Right lung (tissue), 5 donors: ENCODE data around the gene LRIG1. TPM values are rescaled to one million over a fixed set of nuclear protein-coding genes. Genes with fewer than 3 reads are reported as not detected.

ENCODE experiments used
- DNase-seq, 2 donors: peaks; one replicate each; pipeline ENCODE4 v3.0.0-alpha.2; 2013
- polyA plus RNA-seq, 5 donors: library from polyadenylated mRNA; unstranded; fragments of 120-200 nt; gene quantifications; one replicate each; pipeline versions ENCODE4 v1.2.1 to v1.2.3, GENCODE V29; 2013; ENCODE audit warnings: inconsistent platforms in 1 of 5, low replicate concordance in 1 of 5; ENCODE audit not compliant: insufficient read length in 5 of 5, insufficient read depth in 1 of 5

Gene LRIG1
- polyA plus RNA-seq, 5 donors, result 28.9 to 40.5 (median 37.3) TPM

DNA sequence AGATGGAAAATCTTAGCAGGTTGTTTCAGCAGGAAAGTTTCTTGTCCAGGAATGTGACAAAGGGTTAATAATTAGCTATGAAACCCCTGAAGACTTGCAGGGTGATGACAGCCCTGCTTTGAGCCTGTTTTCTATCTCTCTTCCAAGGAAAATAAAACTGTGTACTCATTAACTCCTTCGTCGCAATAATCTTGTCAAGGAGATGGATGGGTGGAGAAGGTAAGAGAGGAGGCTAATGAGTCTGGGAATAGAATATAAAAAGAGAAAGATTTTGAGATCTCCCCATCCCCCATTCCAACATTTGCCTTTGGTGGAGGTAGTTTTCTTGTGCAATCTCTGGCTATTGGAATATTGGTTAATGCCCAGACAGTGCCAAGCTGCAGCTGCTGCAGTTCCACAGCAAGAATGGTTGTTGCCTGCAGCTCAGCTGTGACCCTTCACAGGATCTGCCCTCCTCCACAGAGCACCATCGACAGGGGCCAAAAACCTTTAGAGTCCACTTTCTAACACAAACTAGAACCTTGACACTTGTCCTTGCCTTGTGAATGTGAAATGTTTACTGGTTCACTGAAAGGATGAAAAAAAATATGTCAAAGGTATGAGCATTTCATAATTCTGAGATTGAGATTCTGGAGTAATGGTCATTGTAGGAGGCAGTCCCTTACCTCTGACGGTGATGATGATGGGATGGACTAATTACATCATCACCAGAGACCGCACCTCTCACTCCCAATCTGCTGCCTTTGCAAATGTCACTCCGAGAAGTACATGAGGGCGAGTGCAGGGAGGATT lies 4.2 kb upstream of the LRIG1 start:
- no peak for DNase-seq

- DNase-seq, result no peak
Observed at GRCh38 chr3:66502981-66503380, 2.2 kb upstream of the LRIG1 start.

DNA sequence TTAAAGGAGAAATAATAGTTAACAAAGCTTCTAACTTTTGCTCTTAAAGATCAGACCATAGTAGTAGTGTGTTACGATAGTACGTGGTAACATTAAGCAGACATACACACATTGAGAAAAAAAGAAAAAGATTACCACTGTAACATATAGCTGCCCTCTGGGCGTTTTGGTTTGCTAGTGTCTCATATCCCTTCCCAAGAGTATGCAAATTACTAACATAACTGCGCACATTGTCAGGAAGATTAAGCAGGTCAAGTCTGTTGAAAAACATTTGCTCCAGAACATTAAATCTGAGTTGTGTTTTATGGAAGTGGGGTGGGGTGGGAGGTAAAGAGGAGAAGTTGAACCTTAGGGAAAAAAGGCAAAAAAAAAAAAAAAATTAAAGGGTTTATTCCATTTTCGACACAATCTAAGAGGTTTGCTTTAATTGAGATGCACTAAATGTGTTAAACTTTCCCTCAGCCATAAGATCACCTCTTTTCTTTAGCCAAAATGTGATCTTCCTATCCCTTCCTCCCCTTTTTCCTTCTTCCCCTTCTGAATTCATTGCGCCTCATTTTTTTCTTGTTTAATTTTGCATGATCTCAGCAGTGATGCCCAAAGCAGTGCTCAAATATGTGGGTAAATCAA lies 1.5 kb upstream of the LRIG1 start:
- no peak for DNase-seq

GRCh38 chr3:66501483-66502244 lies 842 bp upstream of the LRIG1 start:
- DNase-seq, result no peak

- DNase-seq, result no peak
Observed at GRCh38 chr3:66499881-66500575, 794 bp downstream of the LRIG1 start.

- no peak for DNase-seq
Observed at GRCh38 chr3:66498687-66499621, 1.9 kb downstream of the LRIG1 start.

DNA sequence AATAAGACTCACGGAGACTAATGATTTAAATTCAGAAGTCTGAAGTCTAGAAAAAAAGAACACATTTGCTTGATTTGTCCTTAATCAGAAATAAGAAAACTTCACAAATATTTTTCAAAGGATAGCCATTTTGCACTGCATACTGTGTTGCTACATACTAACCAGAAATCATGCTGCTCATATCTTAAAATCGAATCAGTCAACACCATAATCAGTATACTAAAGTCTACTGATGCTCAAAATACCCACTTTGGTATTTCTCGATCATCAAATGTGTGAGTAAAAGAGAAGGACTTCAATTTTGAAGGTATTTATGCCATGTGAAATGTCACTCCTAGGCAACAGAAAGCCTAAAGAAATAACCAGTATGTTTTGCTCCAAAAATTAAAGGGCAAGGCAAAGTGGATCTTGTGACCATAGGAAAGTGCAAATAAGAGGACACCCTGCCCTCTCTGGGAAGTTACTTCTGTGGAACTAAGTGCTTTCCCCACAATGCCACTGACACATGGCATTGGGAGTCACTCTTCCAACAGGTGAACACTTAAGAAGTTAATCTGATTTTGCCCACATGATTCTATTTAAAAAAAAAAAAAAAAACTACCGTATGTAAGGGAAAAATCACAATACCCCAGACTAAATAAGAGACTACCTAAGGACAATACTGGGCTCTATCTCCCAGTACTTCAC lies 2.7 kb downstream of the LRIG1 start:
- DNase-seq, result no peak

DNA sequence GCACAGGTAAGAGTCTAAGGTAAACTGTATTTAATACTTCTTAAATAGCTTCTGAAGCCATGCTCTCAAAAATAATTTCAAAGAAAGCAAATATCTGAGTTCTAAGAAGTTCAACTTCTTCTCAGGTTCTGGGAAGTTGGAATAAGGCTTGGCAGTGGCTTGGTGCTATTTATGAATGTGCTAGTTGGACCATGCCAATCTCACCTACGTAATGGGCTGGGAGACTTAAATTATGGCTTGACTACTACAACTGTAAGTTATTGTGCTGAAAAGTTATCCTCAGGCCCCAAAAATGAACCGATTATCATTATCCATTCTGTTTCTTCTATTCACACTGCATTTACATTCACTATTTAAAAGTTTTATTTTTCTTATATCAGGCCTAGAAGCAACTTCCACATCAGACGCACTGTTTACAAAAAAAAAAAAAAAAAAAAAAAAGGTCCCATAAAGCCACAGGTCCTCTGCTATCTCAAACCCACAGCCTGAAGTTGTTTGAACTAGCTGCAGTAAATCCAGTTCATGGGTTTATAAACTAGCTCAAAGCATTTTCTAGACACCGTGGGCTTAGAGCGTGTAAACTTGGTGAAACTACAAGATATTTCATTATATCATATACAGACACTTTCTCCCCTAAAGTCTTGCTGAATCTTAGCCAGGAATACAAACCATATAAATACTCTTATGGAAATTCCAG lies 3.4 kb downstream of the LRIG1 start:
- no peak for DNase-seq

- no peak for DNase-seq
Observed at GRCh38 chr3:66496746-66497145, 4.1 kb downstream of the LRIG1 start.

DNA sequence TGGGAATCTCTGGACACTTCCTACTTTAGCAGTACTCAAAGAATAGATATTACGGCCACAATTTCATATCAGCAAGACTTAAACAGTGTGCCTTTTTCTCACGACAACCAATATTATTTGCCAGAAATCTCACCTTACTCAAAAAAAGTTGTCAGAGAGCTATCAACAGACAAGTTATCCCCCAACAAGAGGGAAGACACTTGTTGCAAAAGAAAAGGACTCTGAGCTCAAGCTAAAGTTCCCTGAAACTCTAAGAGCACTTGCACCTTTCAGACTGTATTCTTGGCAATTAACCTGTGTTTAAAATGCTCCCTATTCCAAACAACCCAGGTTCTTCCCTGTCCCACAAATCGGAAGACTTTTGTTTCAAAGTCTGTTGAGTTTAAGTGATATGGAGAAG lies 4.5 kb downstream of the LRIG1 start:
- DNase-seq, result no peak

- DNase-seq, result no peak
Observed at GRCh38 chr3:66495668-66496045, 5.2 kb downstream of the LRIG1 start.

GRCh38 chr3:66494959-66495667 lies 5.7 kb downstream of the LRIG1 start:
- DNase-seq, result no peak

DNA sequence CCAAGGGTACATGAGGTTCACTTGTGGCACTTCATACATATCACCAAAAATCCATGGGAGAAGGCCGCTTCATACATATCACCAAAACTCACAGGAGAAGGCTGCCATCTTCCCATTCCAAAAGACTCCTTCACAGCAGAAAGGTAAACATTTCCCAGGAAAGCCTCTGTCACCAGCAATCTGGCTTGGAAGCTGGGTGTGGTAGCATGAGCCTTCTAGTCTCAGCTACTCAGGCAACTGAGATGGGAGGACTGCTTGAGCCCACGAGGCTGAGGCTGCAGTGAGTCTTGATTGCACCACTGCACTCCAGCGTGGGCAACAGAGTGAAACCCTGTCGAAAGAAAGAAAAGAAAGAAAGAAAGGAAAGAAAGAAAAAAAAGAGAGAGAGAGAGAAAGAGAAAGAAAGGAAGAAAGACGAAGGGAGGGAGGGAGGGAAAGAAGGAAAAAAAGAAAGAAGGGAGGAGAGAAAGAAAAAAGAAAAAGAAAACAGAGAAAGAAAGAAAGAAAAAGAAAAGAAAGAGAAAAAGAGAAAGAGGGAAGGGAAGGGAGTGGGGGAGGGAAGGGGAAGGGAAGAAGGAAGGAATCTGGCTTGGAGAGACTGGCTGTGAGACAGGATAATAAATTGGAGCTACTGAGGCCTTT lies 7.2 kb downstream of the LRIG1 start:
- DNase-seq, result no peak

- DNase-seq, result no peak
Observed at GRCh38 chr3:66492672-66493071, 8.2 kb downstream of the LRIG1 start.

GRCh38 chr3:66492071-66492470 lies 8.8 kb downstream of the LRIG1 start:
- no peak for DNase-seq

DNA sequence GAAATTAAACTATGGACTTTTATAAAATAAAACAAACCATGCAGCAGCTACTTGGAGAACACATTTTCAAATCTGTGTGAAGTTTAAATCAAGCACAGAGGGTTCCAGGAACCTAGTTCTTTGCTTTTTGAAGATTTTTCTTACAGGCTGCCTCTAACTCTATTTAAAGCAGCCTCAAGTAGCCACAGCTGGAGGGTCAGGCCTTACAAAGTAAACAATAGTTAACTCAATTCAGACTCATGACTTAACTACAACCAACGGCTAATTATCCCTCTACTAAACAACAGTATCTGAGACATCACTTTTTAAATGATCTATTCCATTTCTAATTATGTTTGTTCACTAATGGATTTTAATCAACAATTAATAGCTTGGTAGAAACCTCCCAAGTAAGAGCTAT lies 9.8 kb downstream of the LRIG1 start:
- DNase-seq, result peak in 1 of 2 donors; percentile 51

DNA sequence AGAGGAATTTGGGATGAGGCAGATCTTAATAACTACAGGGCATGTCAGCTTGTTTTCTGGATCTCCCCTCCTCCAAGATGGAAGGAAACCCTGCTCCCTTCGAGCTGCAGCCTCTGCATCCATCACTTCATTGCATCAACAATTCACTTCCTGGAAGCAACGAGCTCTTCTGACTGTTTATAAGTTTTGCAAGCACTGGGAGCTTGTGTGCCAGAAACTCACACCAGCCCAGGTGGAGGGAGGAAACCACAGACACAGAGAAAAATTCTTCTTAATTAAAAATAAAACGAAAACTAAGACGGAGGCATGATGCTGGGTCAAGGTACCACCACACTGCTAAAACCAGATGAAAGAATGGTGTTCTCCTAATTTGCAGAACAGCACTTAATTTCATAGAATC lies 10.6 kb downstream of the LRIG1 start:
- no peak for DNase-seq

DNA sequence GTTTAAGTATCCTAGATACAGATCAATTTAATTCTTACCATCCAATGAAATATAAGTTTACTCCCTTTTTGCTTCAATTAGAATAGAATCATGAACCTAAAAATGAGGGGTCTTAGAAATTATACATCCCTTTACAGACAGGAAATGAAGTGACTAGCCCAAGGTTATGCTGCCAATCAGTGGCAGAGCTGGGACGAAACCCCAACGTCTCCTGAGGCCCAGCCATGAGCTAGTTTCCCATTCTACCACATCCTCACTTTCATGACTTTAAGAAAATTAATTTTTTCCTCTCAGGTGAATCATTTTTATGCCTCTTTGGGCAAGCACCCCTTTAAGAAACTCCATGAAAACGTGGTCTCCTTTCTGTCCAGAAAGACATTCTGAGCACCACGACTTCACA lies 11.2 kb downstream of the LRIG1 start:
- no peak for DNase-seq

DNA sequence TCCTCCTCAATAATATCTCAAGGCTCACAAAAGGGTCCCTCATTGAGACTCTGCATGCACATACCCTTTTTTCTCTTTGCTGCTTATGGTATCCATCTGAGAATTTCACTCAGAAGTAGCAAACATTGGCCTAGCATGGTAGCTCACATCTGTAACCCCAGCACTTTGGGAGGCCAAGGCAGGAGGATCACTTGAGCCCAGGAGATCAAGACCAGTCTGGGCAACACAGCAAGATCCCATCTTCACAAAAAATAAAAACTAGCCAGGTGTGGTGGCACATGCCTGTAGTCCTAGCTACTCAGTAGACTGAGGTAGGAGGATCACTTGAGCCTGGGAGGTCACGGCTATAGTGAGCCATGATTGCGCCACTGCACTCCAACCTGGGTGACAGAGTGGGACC lies 11.7 kb downstream of the LRIG1 start:
- no peak for DNase-seq
